ENCODE data around the gene SPTBN1.

- TF ChIP-seq NFRKB (IDR thresholded peaks at IDR 0.05) (no peak), TARDBP (IDR thresholded peaks at IDR 0.05) (no peak)
Measured at GRCh38 chr2:54476852-54477251, 20.7 kb downstream of the SPTBN1 start.

Data from HEK293T (cell line).